ENCODE data around the gene TXNDC11. TPM values are rescaled to one million over a fixed set of nuclear protein-coding genes. Genes with fewer than 3 reads are reported as not detected.

Gene TXNDC11
- polyA plus RNA-seq, 1 donor (not counting 4 experiments of a cell fraction or from before 2014, with no cell fraction given) = 35.9 TPM

GRCh38 chr16:11707679-11708197 is 34.9 kb downstream of the TXNDC11 start:
- no peaks in the 10 kb centered on the region for H3K9me3 ChIP-seq (ENCODE audit: control insufficient read depth, low read depth, low read length)
- H3K9me1 ChIP-seq (ENCODE audit: control insufficient read depth, extremely low read depth, insufficient read depth, low read length) = peaks cover 2% of the 10 kb centered on the region
- FAIRE-seq (no peak), DNase-seq (ENCODE audit: low read depth, low spot score) (no peak)
- H3K4me3 ChIP-seq (ENCODE audit: control insufficient read depth in 2 of 3, extremely low read depth in 1 of 3, insufficient read depth in 2 of 3, low read depth in 1 of 3, low read length in 3 of 3) = no peak overlapping the region
- H3K27ac ChIP-seq (ENCODE audit: control insufficient read depth, insufficient read depth, low read length) = no peak overlapping the region
- peaks cover 7% of the 10 kb centered on the region for H3K79me2 ChIP-seq (ENCODE audit: control insufficient read depth, insufficient read depth, low read length)
- TF ChIP-seq CTCF (optimal IDR thresholded peaks at IDR 0.05 in 1 of 3, IDR thresholded peaks at IDR 0.05 in 1 of 3, conservative IDR thresholded peaks at IDR 0.05 in 1 of 3; ENCODE audit: extremely low read depth in 1 of 3, insufficient read depth in 2 of 3, low read length in 3 of 3) = no peak
- TF ChIP-seq EZH2 (IDR thresholded peaks at IDR 0.05; ENCODE audit: low read length) = no peak
- H3K36me3 ChIP-seq (ENCODE audit: control insufficient read depth in 2 of 2, extremely low read depth in 1 of 2, insufficient read depth in 2 of 2, low read length in 2 of 2) = peaks cover 16 to 22% of the 10 kb centered on the region in 2 experiments
- no peaks in the 10 kb centered on the region for H3K27me3 ChIP-seq (ENCODE audit: control insufficient read depth, extremely low read depth, insufficient read depth, low read length)
- dilution Hi-C loops (cut with MboI; ENCODE audit: extremely low pct_ligation_motif_present, low sequenced_read_pairs) = no loop called here
- H3K9ac ChIP-seq (ENCODE audit: control insufficient read depth, extremely low read depth, insufficient read depth, low read length) = no peak overlapping the region
- H2AFZ ChIP-seq (ENCODE audit: control insufficient read depth, low read length) = no peak overlapping the region
- no peak overlapping the region for H3K4me2 ChIP-seq (ENCODE audit: control insufficient read depth, extremely low read depth, insufficient read depth, low read depth, low read length)
- H4K20me1 ChIP-seq (ENCODE audit: control insufficient read depth, extremely low read depth, insufficient read depth, low read length) = peaks cover 2% of the 10 kb centered on the region
- no peaks in the 10 kb centered on the region for H3K4me1 ChIP-seq (ENCODE audit: control insufficient read depth, extremely low read depth, insufficient read depth, low read length)

GRCh38 chr16:11706180-11706742 is 36.4 kb downstream of the TXNDC11 start:
- H3K36me3 ChIP-seq (ENCODE audit: control insufficient read depth in 2 of 2, extremely low read depth in 1 of 2, insufficient read depth in 2 of 2, low read length in 2 of 2) = peaks cover 14 to 22% of the 10 kb centered on the region in 2 experiments
- H3K4me1 ChIP-seq (ENCODE audit: control insufficient read depth, extremely low read depth, insufficient read depth, low read length) = no peaks in the 10 kb centered on the region
- TF ChIP-seq CTCF (optimal IDR thresholded peaks at IDR 0.05 in 1 of 3, IDR thresholded peaks at IDR 0.05 in 1 of 3, conservative IDR thresholded peaks at IDR 0.05 in 1 of 3; ENCODE audit: extremely low read depth in 1 of 3, insufficient read depth in 2 of 3, low read length in 3 of 3) = no peak
- no peak for TF ChIP-seq EZH2 (IDR thresholded peaks at IDR 0.05; ENCODE audit: low read length)
- peaks cover 9% of the 10 kb centered on the region for H3K79me2 ChIP-seq (ENCODE audit: control insufficient read depth, insufficient read depth, low read length)
- DNase-seq (ENCODE audit: low read depth, low spot score) = no peak
- no peaks in the 10 kb centered on the region for H3K9me3 ChIP-seq (ENCODE audit: control insufficient read depth, low read depth, low read length)
- dilution Hi-C loops (cut with MboI; ENCODE audit: extremely low pct_ligation_motif_present, low sequenced_read_pairs) = no loop called here
- peaks cover 2% of the 10 kb centered on the region for H4K20me1 ChIP-seq (ENCODE audit: control insufficient read depth, extremely low read depth, insufficient read depth, low read length)
- H3K9ac ChIP-seq (ENCODE audit: control insufficient read depth, extremely low read depth, insufficient read depth, low read length) = no peak overlapping the region
- H3K27me3 ChIP-seq (ENCODE audit: control insufficient read depth, extremely low read depth, insufficient read depth, low read length) = no peaks in the 10 kb centered on the region
- H3K9me1 ChIP-seq (ENCODE audit: control insufficient read depth, extremely low read depth, insufficient read depth, low read length) = peaks cover 2% of the 10 kb centered on the region
- no peak overlapping the region for H3K27ac ChIP-seq (ENCODE audit: control insufficient read depth, insufficient read depth, low read length)
- no peak for FAIRE-seq
- H3K4me2 ChIP-seq (ENCODE audit: control insufficient read depth, extremely low read depth, insufficient read depth, low read depth, low read length) = no peak overlapping the region
- H3K4me3 ChIP-seq (ENCODE audit: control insufficient read depth in 2 of 3, extremely low read depth in 1 of 3, insufficient read depth in 2 of 3, low read depth in 1 of 3, low read length in 3 of 3) = no peak overlapping the region
- H2AFZ ChIP-seq (ENCODE audit: control insufficient read depth, low read length) = no peak overlapping the region
